IMR-90 (cell line): ENCODE measurements around the gene SEMA4A. TPM values are rescaled to one million over a fixed set of nuclear protein-coding genes. Genes with fewer than 3 reads are reported as not detected.

Experiments used
- ATAC-seq: fragments of 200-7000 bp; cut with Tn5 transposase; 2 replicates; pipeline ENCODE4 v1.9.1; 2020; ENCODE audit warnings: low read depth, mild to moderate bottlenecking, moderate library complexity
- BruUV-seq: library from RNA; stranded (reverse); fragments of 400-500 nt; replicated peaks from 2 replicates; lab custom pipeline; 2021; lab: Mats Ljungman, UMichigan
- CTCF ChIA-PET: fragments of 300-600 bp; formaldehyde crosslinking; extraction: SDS; loops from one replicate; lab custom pipeline; 2021; ENCODE audit warnings: antibody characterized with exemption; lab: Yijun Ruan, JAX
- POLR2A ChIA-PET: fragments of 300-600 bp; sonication (Branson Sonifier 250); formaldehyde crosslinking; loops from one replicate; lab custom pipeline; 2022; ENCODE audit warnings: antibody characterized with exemption; ENCODE audit not compliant: unreplicated experiment; lab: Charles Lee
- DNase-seq: peaks from one replicate; pipeline ENCODE4 v3.0.0; 2013
- H2AFZ ChIP-seq: replicated peaks from 2 replicates; pipeline ENCODE3; 2013; ENCODE audit warnings: low read length, mild to moderate bottlenecking; ENCODE audit not compliant: poor library complexity
- H2AK5ac ChIP-seq: 2 replicates; pipeline ENCODE4 v1.6.1; 2013; ENCODE audit warnings: low read depth, low read length, inconsistent platforms
- H2AK9ac ChIP-seq: replicated peaks from 2 replicates; pipeline ENCODE3; 2013; ENCODE audit warnings: mild to moderate bottlenecking, low read depth, low read length, moderate library complexity; ENCODE audit not compliant: poor library complexity
- H2BK120ac ChIP-seq: 2 replicates; pipeline ENCODE4 v1.6.1; 2013; ENCODE audit warnings: low read depth, low read length, inconsistent platforms
- H2BK15ac ChIP-seq: 3 replicates; pipeline ENCODE4 v1.6.1; 2013; ENCODE audit warnings: low read depth, low read length, inconsistent platforms
- H2BK20ac ChIP-seq: 2 replicates; pipeline ENCODE4 v1.6.1; 2013; ENCODE audit warnings: low read depth, mild to moderate bottlenecking, inconsistent platforms, low read length, moderate library complexity
- H2BK5ac ChIP-seq: 2 replicates; pipeline ENCODE4 v1.6.1; 2013; ENCODE audit warnings: mild to moderate bottlenecking, low read depth, low read length, inconsistent platforms; ENCODE audit not compliant: poor library complexity, severe bottlenecking
- H3K14ac ChIP-seq: replicated peaks from 2 replicates; pipeline ENCODE4 v1.6.1; 2013; ENCODE audit warnings: low read depth, low read length, inconsistent platforms
- H3K18ac ChIP-seq: 2 replicates; pipeline ENCODE4 v1.6.1; 2013; ENCODE audit warnings: low read depth, low read length, control low read depth
- H3K23ac ChIP-seq: 2 replicates; pipeline ENCODE4 v1.6.1; 2013; ENCODE audit warnings: low read depth, low read length, inconsistent platforms
- H3K27ac ChIP-seq: 2 replicates; pipeline ENCODE4 v1.5.1; 2013; ENCODE audit warnings: mild to moderate bottlenecking, control low read depth, low read length; ENCODE audit not compliant: insufficient read depth
- H3K27me3 ChIP-seq: 2 replicates; pipeline ENCODE4 v1.6.1; 2013; ENCODE audit warnings: low read length; ENCODE audit not compliant: control insufficient read depth, insufficient read depth
- H3K36me3 ChIP-seq: 2 replicates; pipeline ENCODE4 v1.6.1; 2013; ENCODE audit warnings: low read length, mixed read lengths; ENCODE audit not compliant: control insufficient read depth, insufficient read depth
- H3K4ac ChIP-seq: 2 replicates; pipeline ENCODE4 v1.6.1; 2013; ENCODE audit warnings: low read depth, low read length, inconsistent platforms
- H3K4me1 ChIP-seq: 2 replicates; pipeline ENCODE4 v1.6.1; 2013; ENCODE audit warnings: low read length, mixed read lengths; ENCODE audit not compliant: control insufficient read depth, insufficient read depth
- H3K4me2 ChIP-seq: 2 replicates; pipeline ENCODE4 v1.6.1; 2013; ENCODE audit warnings: low read depth, mild to moderate bottlenecking, control low read depth, low read length, moderate library complexity
- H3K4me3 ChIP-seq: 2 replicates; pipeline ENCODE4 v1.5.1; 2013; ENCODE audit warnings: low read depth, mild to moderate bottlenecking, control low read depth, low read length, moderate library complexity; ENCODE audit not compliant: insufficient read depth
- H3K56ac ChIP-seq: 2 replicates; pipeline ENCODE4 v1.6.1; 2013; ENCODE audit warnings: low read length, inconsistent platforms; ENCODE audit not compliant: insufficient read depth; ENCODE audit errors: extremely low read depth
- H3K79me1 ChIP-seq, 2 experiments: 2 replicates each; pipeline ENCODE4 v1.6.1; 2013; ENCODE audit warnings: low read length in 2 of 2, inconsistent platforms in 1 of 2, low read depth in 1 of 2
- H3K9ac ChIP-seq: 2 replicates; pipeline ENCODE4 v1.6.1; 2013; ENCODE audit warnings: low read depth, low read length, control low read depth
- H3K9me1 ChIP-seq: 2 replicates; pipeline ENCODE4 v1.6.1; 2013; ENCODE audit warnings: low read length, inconsistent platforms; ENCODE audit not compliant: insufficient read depth
- H3K9me3 ChIP-seq: 2 replicates; pipeline ENCODE4 v1.6.1; 2013; ENCODE audit warnings: low read length; ENCODE audit not compliant: control insufficient read depth, insufficient read depth
- H4K20me1 ChIP-seq: 2 replicates; pipeline ENCODE4 v1.6.1; 2013; ENCODE audit warnings: low read length, inconsistent platforms; ENCODE audit not compliant: insufficient read depth
- H4K5ac ChIP-seq: 2 replicates; pipeline ENCODE4 v1.6.1; 2013; ENCODE audit warnings: mild to moderate bottlenecking, low read depth, low read length, control low read depth
- H4K8ac ChIP-seq, 2 experiments: 2 replicates each; pipeline ENCODE4 v1.6.1; 2013; ENCODE audit warnings: low read depth in 2 of 2, low read length in 2 of 2, control low read depth in 1 of 2, inconsistent platforms in 1 of 2
- H4K91ac ChIP-seq: 2 replicates; pipeline ENCODE4 v1.6.1; 2013; ENCODE audit warnings: low read depth, low read length, inconsistent platforms; ENCODE audit not compliant: insufficient read depth
- BHLHE40 ChIP-seq: fragments of 150-350 bp; IDR thresholded peaks from 2 replicates; pipeline ENCODE4 v1.6.1; 2016; ENCODE audit warnings: mild to moderate bottlenecking, low read depth, low read length
- CHD1 ChIP-seq: IDR thresholded peaks from 2 replicates; pipeline ENCODE4 v1.6.1; 2012; ENCODE audit warnings: low read depth, low read length, improper control_type of control experiment
- CTCF ChIP-seq: conservative IDR thresholded peaks from 2 replicates; pipeline ENCODE4 v1.5.1; 2012; ENCODE audit warnings: mild to moderate bottlenecking, low read depth, low read length, improper control_type of control experiment
- MAFK ChIP-seq: IDR thresholded peaks from 2 replicates; pipeline ENCODE4 v1.6.1; 2012; ENCODE audit warnings: low read depth, low read length, improper control_type of control experiment
- NFE2L2 ChIP-seq: fragments of 150-350 bp; IDR thresholded peaks from 2 replicates; pipeline ENCODE4 v1.6.1; 2016; ENCODE audit warnings: low read depth, mild to moderate bottlenecking, low read length
- POLR2A ChIP-seq: IDR thresholded peaks from 2 replicates; pipeline ENCODE4 v1.6.1; 2012; ENCODE audit warnings: mild to moderate bottlenecking, low read depth, low read length
- WGBS, 2 experiments: methylation state at CpG; one replicate each; pipeline versions ENCODE4 v1.1.5 to v1.1.7; 2013; ENCODE audit warnings: missing lambda C conversion rate in 2 of 2; ENCODE audit not compliant: insufficient read length in 1 of 2; ENCODE audit errors: extremely low coverage in 2 of 2; 5-methylcytosine and 5-hydroxymethylcytosine counted together
- dilution Hi-C: fragments of 300-500 bp; cut with HindIII; formaldehyde crosslinking; loops from one replicate; pipeline ENCODE4 v1.14.3; 2018; ENCODE audit warnings: low sequenced_read_pairs; ENCODE audit not compliant: unreplicated experiment
- in situ Hi-C: fragments of 300-500 bp; cut with MboI; formaldehyde crosslinking; loops from 3 replicates; pipeline ENCODE4 v1.14.3; 2019; ENCODE audit warnings: low sequenced_read_pairs, inconsistent platforms, mixed read lengths
- intact Hi-C: fragments of 100-400 bp; cut with micrococcal nuclease; formaldehyde crosslinking; loops from 2 replicates; pipeline ENCODE4 v1.10.0; 2022
- polyA plus RNA-seq, 3 experiments: library from polyadenylated mRNA; depleted of rRNA; stranded (reverse); fragments of >200 nt; gene quantifications; 2 replicates each; pipeline ENCODE4 v1.2.3, GENCODE V29; 2012; ENCODE audit warnings: low replicate concordance in 1 of 3
- total RNA-seq: library from RNA; depleted of rRNA; stranded (reverse); fragments of >200 nt; gene quantifications from 2 replicates; pipeline ENCODE4 v1.2.3, GENCODE V29; 2012

Gene SEMA4A
- total and polyA plus RNA-seq, 2 of the 4 experiments (the other 2 are of a cell fraction) = 0.18 to 0.86 TPM

- H3K23ac ChIP-seq = no peak overlapping the region
- no peak overlapping the region for H3K56ac ChIP-seq
- no peak overlapping the region for H3K14ac ChIP-seq
- no peak overlapping the region for H4K5ac ChIP-seq
- no peak overlapping the region for H4K8ac ChIP-seq
- H3K9me3 ChIP-seq = no peaks in the 10 kb centered on the region
- H4K20me1 ChIP-seq = no peaks in the 10 kb centered on the region
- H2BK120ac ChIP-seq = no peak overlapping the region
- H3K4ac ChIP-seq = no peak overlapping the region
- ChIA-PET POLR2A (no interaction called here), CTCF (no interaction called here)
- peaks cover 5% of the 10 kb centered on the region; the same call in 1 of the 2 replicates for H3K9me1 ChIP-seq
- intact Hi-C loops (no loop called here), in situ Hi-C loops (no loop called here), dilution Hi-C loops (no loop called here)
- no peak for ATAC-seq
- 100% methylated on average over 2 of the region's 11 CpGs; no CpG with 5 or more reads in 1 of the 2 experiments for WGBS, 2 experiments
- no peak overlapping the region for H2AK9ac ChIP-seq
- TF ChIP-seq NFE2L2 = no peak
- no peak for TF ChIP-seq MAFK
- TF ChIP-seq BHLHE40 = no peak
- TF ChIP-seq POLR2A = no peak
- TF ChIP-seq CHD1 = no peak
- no peak for TF ChIP-seq CTCF
- BruUV-seq = no TSS peak
- H3K4me3 ChIP-seq = no peak overlapping the region
- no peak overlapping the region for H2BK15ac ChIP-seq
- H3K9ac ChIP-seq = no peak overlapping the region
- H3K4me1 ChIP-seq = peaks cover 3% of the 10 kb centered on the region; the same call in 1 of the 2 replicates
- no peaks in the 10 kb centered on the region for H3K79me1 ChIP-seq
- H3K27ac ChIP-seq = no peak overlapping the region
- no peak overlapping the region for H2BK5ac ChIP-seq
- H2AK5ac ChIP-seq = 0 out of 2 replicates have a peak overlapping the region, but pooled peaks have one; percentile 40
- no peak overlapping the region for H3K18ac ChIP-seq
- H2BK20ac ChIP-seq = no peak overlapping the region
- H2AFZ ChIP-seq = no peak overlapping the region
- DNase-seq = no peak
- H3K27me3 ChIP-seq = peaks cover 9% of the 10 kb centered on the region; the same call in 1 of the 2 replicates
- H3K36me3 ChIP-seq = no peaks in the 10 kb centered on the region
- H4K91ac ChIP-seq = no peak overlapping the region
- H3K4me2 ChIP-seq = no peak overlapping the region
These were observed 948 bp downstream of the SEMA4A start for GRCh38 chr1:156154317-156154749.
